ENCODE measurements around the gene LENG8. TPM values are rescaled to one million over a fixed set of nuclear protein-coding genes. Genes with fewer than 3 reads are reported as not detected.
"Not testable (repeated sequence)": the region's sequence is repeated elsewhere in the genome, so short reads cannot be mapped to it uniquely, and the experiment has no call there.

Gene LENG8
- total RNA-seq, 1 experiment from 2014 or later: 196 TPM

DNA sequence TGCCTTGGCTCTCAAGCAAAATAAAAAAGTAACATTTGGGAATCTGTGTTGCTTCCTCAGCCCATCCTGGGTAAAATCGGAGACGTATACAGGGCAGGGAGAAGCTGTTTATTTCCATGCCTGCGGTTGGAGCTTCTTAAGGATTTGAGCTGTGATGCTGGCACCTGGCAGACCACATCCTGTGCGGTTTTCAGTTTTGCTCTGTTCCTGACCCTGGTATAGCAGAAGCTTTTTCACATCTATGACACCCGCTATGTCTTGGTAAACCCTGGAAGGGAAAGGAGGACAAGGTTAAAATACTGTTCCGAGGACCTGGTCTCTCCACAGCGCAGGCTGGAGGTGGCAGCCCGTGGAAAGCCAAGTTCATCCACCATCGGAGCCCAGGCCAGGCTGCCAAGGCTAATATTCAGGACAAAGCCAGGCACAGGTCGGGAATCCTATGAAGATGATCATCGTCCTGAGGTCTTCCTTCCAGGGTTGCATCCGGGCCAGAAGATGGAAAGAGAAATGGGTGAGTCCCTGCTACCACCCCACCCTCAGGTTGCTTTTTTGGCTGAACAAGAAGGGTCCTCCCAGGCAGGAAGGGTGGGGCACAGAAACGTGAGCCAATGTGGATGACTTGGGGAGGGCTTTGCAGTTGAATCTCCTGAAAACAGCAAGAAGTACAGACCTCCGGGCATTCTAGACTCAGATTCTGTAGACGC, 48.9 kb downstream of the LENG8 start:
- H3K4me2 ChIP-seq (ENCODE audit: low read length); H3K9me2 ChIP-seq (ENCODE audit: insufficient read depth); ATAC-seq; CTCF ChIA-PET; H3K4me3 ChIP-seq (replicated peaks in 1 of 2; ENCODE audit: low read depth in 1 of 2, low read length in 2 of 2); H3K36me3 ChIP-seq (ENCODE audit: control insufficient read depth in 1 of 2, insufficient read depth in 2 of 2, low read length in 2 of 2); RAD21 ChIA-PET (ENCODE audit: low non-redundant PET in 1 of 2, low total read pairs in 2 of 2, uncharacterized antibody in 2 of 2, unreplicated experiment in 2 of 2); H3K27ac ChIP-seq (ENCODE audit: low read depth, low read length); H3K9ac ChIP-seq (ENCODE audit: low read length); H2AFZ ChIP-seq (ENCODE audit: low read depth, low read length, poor library complexity, severe bottlenecking); H4K20me1 ChIP-seq (ENCODE audit: insufficient read depth); H3K9me3 ChIP-seq (ENCODE audit: control insufficient read depth in 1 of 2, insufficient read depth in 1 of 2, low read depth in 1 of 2, low read length in 2 of 2); H3K79me2 ChIP-seq (ENCODE audit: insufficient read depth, low read length); POLR2A ChIA-PET; DNase-seq (ENCODE audit: low read depth, low spot score); BruUV-seq (replicated peaks); intact Hi-C loops (cut with micrococcal nuclease); H3K4me1 ChIP-seq (ENCODE audit: control insufficient read depth in 1 of 2, insufficient read depth in 2 of 2, low read length in 2 of 2): not testable (repeated sequence)
- peaks cover 17% of the 10 kb centered on the region for H3K27me3 ChIP-seq (ENCODE audit: insufficient read depth, low read length)

DNA sequence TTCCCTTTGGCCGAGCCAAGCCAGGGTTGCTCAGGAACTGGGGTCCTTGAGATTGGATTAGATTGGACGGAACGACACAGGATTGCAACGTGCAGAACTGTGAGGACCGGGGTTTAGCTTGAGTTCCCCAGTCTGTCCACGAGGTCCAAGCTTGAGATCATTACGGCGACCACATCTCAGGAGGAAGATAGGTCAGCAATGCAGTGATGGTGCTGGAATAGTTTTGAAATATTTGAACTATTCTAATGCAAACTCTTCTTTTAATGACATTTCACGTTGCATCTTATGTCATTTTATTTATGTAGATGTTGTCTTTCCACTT, 49.4 kb downstream of the LENG8 start:
- intact Hi-C loops (cut with micrococcal nuclease); RAD21 ChIA-PET (ENCODE audit: low non-redundant PET in 1 of 2, low total read pairs in 2 of 2, uncharacterized antibody in 2 of 2, unreplicated experiment in 2 of 2); ATAC-seq; H3K79me2 ChIP-seq (ENCODE audit: insufficient read depth, low read length); H3K27ac ChIP-seq (ENCODE audit: low read depth, low read length); H3K4me3 ChIP-seq (replicated peaks in 1 of 2; ENCODE audit: low read depth in 1 of 2, low read length in 2 of 2); BruUV-seq (replicated peaks); H2AFZ ChIP-seq (ENCODE audit: low read depth, low read length, poor library complexity, severe bottlenecking); H3K9ac ChIP-seq (ENCODE audit: low read length); DNase-seq (ENCODE audit: low read depth, low spot score); H3K9me2 ChIP-seq (ENCODE audit: insufficient read depth); POLR2A ChIA-PET; H3K4me2 ChIP-seq (ENCODE audit: low read length); H3K36me3 ChIP-seq (ENCODE audit: control insufficient read depth in 1 of 2, insufficient read depth in 2 of 2, low read length in 2 of 2); H4K20me1 ChIP-seq (ENCODE audit: insufficient read depth); H3K4me1 ChIP-seq (ENCODE audit: control insufficient read depth in 1 of 2, insufficient read depth in 2 of 2, low read length in 2 of 2); CTCF ChIA-PET; H3K9me3 ChIP-seq (ENCODE audit: control insufficient read depth in 1 of 2, insufficient read depth in 1 of 2, low read depth in 1 of 2, low read length in 2 of 2): not testable (repeated sequence)
- peaks cover 17% of the 10 kb centered on the region for H3K27me3 ChIP-seq (ENCODE audit: insufficient read depth, low read length)

DNA sequence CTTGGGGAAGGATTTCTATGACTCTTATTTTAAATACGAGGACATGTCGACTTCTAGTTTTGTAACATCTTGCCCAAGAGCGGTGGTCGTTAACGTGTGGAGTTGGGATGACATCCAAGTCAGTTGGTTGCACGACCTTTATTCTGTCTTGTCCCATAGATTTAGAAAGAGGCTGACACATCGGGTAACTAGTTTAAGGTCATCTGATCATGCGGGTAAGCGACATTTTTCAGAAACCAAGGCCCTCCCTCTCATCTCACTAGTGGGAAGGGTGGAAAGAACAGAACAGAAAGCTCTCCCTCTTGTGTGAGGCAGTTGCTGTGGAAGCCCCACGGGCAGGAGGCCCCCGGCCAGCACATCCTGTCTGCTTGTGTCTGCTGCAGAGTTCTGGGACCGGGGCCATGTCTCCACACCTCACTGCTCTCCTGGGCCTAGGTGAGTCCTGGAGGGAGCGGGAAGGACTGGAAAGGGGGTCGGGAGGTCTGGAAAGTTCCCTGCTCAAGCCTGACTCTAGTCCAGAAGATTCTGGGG, 53.6 kb downstream of the LENG8 start, which contains the start of gene LAIR2:
Gene LAIR2 (plus strand): TSS at position 314 of the 531 bp plus-strand sequence. CDS start 88 bp downstream, at position 402.
- no peaks in the 10 kb centered on the region for H4K20me1 ChIP-seq (ENCODE audit: insufficient read depth)
- no TSS peak for BruUV-seq (replicated peaks)
- H3K79me2 ChIP-seq (ENCODE audit: insufficient read depth, low read length): no peaks in the 10 kb centered on the region
- ChIA-PET CTCF (no interaction called here), RAD21 (ENCODE audit: low non-redundant PET in 1 of 2, low total read pairs in 2 of 2, uncharacterized antibody in 2 of 2, unreplicated experiment in 2 of 2) (no interaction called here), POLR2A (no interaction called here)
- no peak within 1 kb of the TSS for H3K9ac ChIP-seq (ENCODE audit: low read length)
- intact Hi-C loops (cut with micrococcal nuclease): no loop called here
- H3K27me3 ChIP-seq (ENCODE audit: insufficient read depth, low read length): peaks cover 7% of the 10 kb centered on the region
- no peak within 1 kb of the TSS for H3K4me3 ChIP-seq (replicated peaks in 1 of 2; ENCODE audit: low read depth in 1 of 2, low read length in 2 of 2)
- no peak within 1 kb of the TSS for H3K27ac ChIP-seq (ENCODE audit: low read depth, low read length)
- peaks cover 0 to 8% of the 10 kb centered on the region in 2 experiments; a peak in 2 of 4 replicates for H3K4me1 ChIP-seq (ENCODE audit: control insufficient read depth in 1 of 2, insufficient read depth in 2 of 2, low read length in 2 of 2)
- no peaks in the 10 kb centered on the region for H3K9me2 ChIP-seq (ENCODE audit: insufficient read depth)
- no peak within 1 kb of the TSS for H3K4me2 ChIP-seq (ENCODE audit: low read length)
- H3K36me3 ChIP-seq (ENCODE audit: control insufficient read depth in 1 of 2, insufficient read depth in 2 of 2, low read length in 2 of 2): no peaks in the 10 kb centered on the region
- TF ChIP-seq ZNF274 (IDR thresholded peaks at IDR 0.05; ENCODE audit: low read depth, low read length) (no peak), SP1 (IDR thresholded peaks at IDR 0.05; ENCODE audit: low read depth) (no peak), ZFX (IDR thresholded peaks at IDR 0.05) (no peak)
- TF ChIP-seq, protein P1, sequence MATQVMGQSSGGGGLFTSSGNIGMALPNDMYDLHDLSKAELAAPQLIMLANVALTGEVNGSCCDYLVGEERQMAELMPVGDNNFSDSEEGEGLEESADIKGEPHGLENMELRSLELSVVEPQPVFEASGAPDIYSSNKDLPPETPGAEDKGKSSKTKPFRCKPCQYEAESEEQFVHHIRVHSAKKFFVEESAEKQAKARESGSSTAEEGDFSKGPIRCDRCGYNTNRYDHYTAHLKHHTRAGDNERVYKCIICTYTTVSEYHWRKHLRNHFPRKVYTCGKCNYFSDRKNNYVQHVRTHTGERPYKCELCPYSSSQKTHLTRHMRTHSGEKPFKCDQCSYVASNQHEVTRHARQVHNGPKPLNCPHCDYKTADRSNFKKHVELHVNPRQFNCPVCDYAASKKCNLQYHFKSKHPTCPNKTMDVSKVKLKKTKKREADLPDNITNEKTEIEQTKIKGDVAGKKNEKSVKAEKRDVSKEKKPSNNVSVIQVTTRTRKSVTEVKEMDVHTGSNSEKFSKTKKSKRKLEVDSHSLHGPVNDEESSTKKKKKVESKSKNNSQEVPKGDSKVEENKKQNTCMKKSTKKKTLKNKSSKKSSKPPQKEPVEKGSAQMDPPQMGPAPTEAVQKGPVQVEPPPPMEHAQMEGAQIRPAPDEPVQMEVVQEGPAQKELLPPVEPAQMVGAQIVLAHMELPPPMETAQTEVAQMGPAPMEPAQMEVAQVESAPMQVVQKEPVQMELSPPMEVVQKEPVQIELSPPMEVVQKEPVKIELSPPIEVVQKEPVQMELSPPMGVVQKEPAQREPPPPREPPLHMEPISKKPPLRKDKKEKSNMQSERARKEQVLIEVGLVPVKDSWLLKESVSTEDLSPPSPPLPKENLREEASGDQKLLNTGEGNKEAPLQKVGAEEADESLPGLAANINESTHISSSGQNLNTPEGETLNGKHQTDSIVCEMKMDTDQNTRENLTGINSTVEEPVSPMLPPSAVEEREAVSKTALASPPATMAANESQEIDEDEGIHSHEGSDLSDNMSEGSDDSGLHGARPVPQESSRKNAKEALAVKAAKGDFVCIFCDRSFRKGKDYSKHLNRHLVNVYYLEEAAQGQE (IDR thresholded peaks at IDR 0.05; ENCODE audit: low read depth): no peak
- ATAC-seq: no peak
- no peaks in the 10 kb centered on the region for H3K9me3 ChIP-seq (ENCODE audit: control insufficient read depth in 1 of 2, insufficient read depth in 1 of 2, low read depth in 1 of 2, low read length in 2 of 2)
- H2AFZ ChIP-seq (ENCODE audit: low read depth, low read length, poor library complexity, severe bottlenecking): no peak within 1 kb of the TSS
- DNase-seq (ENCODE audit: low read depth, low spot score): no peak

Data from HCT116 (cell line).